ENCODE data around the gene NUPR1.

The NUPR1 gene

DNA sequence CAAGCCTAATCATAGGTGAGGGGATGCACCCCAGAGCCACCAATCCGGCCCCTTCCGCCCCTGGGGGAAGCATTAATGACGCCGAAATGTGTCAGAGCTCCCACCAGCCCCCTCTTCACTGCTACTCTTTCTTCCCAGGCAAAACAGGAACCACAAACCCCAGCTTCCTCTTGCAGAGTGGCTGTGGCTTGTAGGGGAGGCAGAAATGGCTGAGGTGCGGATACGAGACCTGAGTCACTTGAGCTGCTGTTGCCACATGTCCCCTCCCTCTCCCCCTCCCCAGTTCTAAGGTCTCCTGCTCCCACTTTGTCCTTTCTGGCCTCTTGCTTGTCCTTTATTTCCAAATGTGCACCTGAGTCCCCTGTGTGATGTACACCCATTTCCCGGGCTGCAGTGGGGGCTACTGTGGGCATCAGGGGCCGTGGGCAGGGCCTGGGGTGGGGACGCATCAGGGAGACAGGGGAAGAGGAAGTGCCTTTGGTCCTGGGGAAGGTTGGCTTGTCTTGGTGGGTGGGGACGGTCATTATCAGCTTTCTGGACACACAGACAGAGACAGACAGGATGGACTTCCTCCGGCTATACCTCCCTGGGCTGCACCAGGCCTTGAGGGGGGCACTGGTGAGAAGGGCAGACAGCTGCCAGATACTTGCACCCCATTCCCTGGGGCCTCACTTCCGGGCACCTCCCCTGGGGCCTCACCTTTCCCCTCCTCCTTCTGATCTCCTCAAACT lies 44.5 kb downstream of the NUPR1 start, which contains the start of gene APOBR:
Gene APOBR (plus strand): TSS at position 523 of the 731 bp plus-strand sequence. CDS start 39 bp downstream, at position 562.
- Histone ChIP-seq H3K4me3 (ENCODE audit: low read length) (peak within 1 kb of the TSS; percentile 27), H3K4me1 (ENCODE audit: low read length) (peaks cover 14% of the 10 kb centered on the region), H3K9ac (ENCODE audit: low read length) (peak within 1 kb of the TSS; percentile 24), H3K9me2 (replicated peaks; ENCODE audit: insufficient read depth, low read length) (no peaks in the 10 kb centered on the region), H4K20me1 (ENCODE audit: insufficient read depth, low read length) (no peaks in the 10 kb centered on the region), H3F3A (ENCODE audit: insufficient read depth, low read length) (0 out of 2 replicates have a peak, but pooled peaks cover 3% of the 10 kb centered on the region), H3K9me3 (replicated peaks; ENCODE audit: insufficient read depth, low read length) (no peaks in the 10 kb centered on the region), H3K27ac (ENCODE audit: low read length) (peak within 1 kb of the TSS; percentile 54; the same call in 1 of the 2 replicates), H3K79me2 (ENCODE audit: low read length) (peaks cover 7% of the 10 kb centered on the region), H2AFZ (ENCODE audit: low read length) (peak within 1 kb of the TSS; percentile 87), H3K4me2 (ENCODE audit: low read depth, low read length) (peak within 1 kb of the TSS; percentile 73), H3K36me3 (replicated peaks; ENCODE audit: insufficient read depth, low read length) (no peaks in the 10 kb centered on the region), H3K27me3 (replicated peaks; ENCODE audit: insufficient read depth, low read length) (no peaks in the 10 kb centered on the region)
- TF ChIP-seq EZH2 (optimal IDR thresholded peaks at IDR 0.05; ENCODE audit: low read depth, low read length) (no peak), EZH2phosphoT487 (IDR thresholded peaks at IDR 0.05; ENCODE audit: low read length) (no peak)
- TF ChIP-seq, protein P1, sequence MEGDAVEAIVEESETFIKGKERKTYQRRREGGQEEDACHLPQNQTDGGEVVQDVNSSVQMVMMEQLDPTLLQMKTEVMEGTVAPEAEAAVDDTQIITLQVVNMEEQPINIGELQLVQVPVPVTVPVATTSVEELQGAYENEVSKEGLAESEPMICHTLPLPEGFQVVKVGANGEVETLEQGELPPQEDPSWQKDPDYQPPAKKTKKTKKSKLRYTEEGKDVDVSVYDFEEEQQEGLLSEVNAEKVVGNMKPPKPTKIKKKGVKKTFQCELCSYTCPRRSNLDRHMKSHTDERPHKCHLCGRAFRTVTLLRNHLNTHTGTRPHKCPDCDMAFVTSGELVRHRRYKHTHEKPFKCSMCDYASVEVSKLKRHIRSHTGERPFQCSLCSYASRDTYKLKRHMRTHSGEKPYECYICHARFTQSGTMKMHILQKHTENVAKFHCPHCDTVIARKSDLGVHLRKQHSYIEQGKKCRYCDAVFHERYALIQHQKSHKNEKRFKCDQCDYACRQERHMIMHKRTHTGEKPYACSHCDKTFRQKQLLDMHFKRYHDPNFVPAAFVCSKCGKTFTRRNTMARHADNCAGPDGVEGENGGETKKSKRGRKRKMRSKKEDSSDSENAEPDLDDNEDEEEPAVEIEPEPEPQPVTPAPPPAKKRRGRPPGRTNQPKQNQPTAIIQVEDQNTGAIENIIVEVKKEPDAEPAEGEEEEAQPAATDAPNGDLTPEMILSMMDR (IDR thresholded peaks at IDR 0.05; ENCODE audit: low read length): no peak
- DNase-seq: peak; percentile 51

DNA sequence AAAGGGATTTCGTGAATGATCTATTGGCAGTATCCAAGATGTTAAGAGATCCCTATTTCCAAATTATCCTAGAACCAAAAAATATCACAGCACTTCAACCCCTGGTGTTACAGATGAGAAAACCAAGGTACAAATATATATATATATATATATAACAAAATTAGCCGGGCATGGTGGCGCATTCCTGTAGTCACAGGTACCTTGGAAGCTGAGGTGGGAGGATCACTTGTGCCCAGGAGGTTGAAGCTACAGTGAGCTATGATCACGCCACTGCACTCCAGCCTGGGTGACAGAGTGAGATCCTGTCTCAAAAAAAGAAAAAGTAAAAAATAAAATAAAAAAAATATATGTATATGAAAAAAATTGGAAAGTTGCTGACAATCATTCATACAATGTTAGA lies 46.3 kb downstream of the NUPR1 start:
- H3K4me3 ChIP-seq (ENCODE audit: low read length): peak overlapping the region; percentile 99; the same call in 1 of the 2 replicates

DNA sequence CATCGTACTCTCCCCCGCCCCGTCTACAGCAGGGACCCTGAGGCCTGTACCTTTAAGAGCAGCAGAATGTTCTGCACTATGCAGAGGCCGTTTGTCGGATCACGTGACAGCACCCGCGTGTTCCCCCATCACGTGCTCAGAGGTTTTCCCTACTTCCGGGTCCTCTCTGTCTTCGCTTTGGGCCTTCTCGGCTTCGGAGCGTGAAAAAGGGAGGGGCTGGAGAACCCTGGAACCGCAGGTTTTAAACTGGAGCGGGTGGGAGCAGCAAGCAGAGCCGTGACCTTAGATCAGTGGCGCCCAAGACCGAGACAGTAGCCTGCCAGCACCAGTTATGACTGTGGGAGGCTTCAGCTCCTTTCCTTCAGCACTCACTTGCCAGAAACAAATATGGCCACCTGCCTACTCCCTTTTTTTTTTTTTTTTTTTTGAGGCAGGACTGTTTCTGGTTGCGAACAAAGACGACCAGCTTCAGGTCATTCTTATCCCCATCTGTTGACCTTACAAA lies 46.8 kb downstream of the NUPR1 start, which contains the start of gene CLN3:
Gene CLN3 (minus strand): TSS at position 105 of the 505 bp plus-strand sequence. CDS start 315 bp downstream, outside the sequence.
- H3K79me2 ChIP-seq (ENCODE audit: low read length): peaks cover 7% of the 10 kb centered on the region
- peak within 1 kb of the TSS; percentile 99 for H2AFZ ChIP-seq (ENCODE audit: low read length)
- H3K9ac ChIP-seq (ENCODE audit: low read length): peak within 1 kb of the TSS; percentile 85
- H3F3A ChIP-seq (ENCODE audit: insufficient read depth, low read length): 0 out of 2 replicates have a peak, but pooled peaks cover 3% of the 10 kb centered on the region
- TF ChIP-seq EZH2phosphoT487 (IDR thresholded peaks at IDR 0.05; ENCODE audit: low read length) (no peak), EZH2 (optimal IDR thresholded peaks at IDR 0.05; ENCODE audit: low read depth, low read length) (no peak)
- TF ChIP-seq, protein P1 (IDR thresholded peaks at IDR 0.05; ENCODE audit: low read length): no peak
- peak within 1 kb of the TSS; percentile 99 for H3K4me3 ChIP-seq (ENCODE audit: low read length)
- H3K9me3 ChIP-seq (replicated peaks; ENCODE audit: insufficient read depth, low read length): no peaks in the 10 kb centered on the region
- peak within 1 kb of the TSS; percentile 84 for H3K27ac ChIP-seq (ENCODE audit: low read length)
- H3K9me2 ChIP-seq (replicated peaks; ENCODE audit: insufficient read depth, low read length): no peaks in the 10 kb centered on the region
- peaks cover 14% of the 10 kb centered on the region for H3K4me1 ChIP-seq (ENCODE audit: low read length)
- H4K20me1 ChIP-seq (ENCODE audit: insufficient read depth, low read length): no peaks in the 10 kb centered on the region
- no peaks in the 10 kb centered on the region for H3K36me3 ChIP-seq (replicated peaks; ENCODE audit: insufficient read depth, low read length)
- peak; percentile 97 for DNase-seq
- H3K27me3 ChIP-seq (replicated peaks; ENCODE audit: insufficient read depth, low read length): no peaks in the 10 kb centered on the region
- H3K4me2 ChIP-seq (ENCODE audit: low read depth, low read length): peak within 1 kb of the TSS; percentile 93

More for the DNA sequence above, 46.3 kb downstream of the NUPR1 start:
- H3K27ac ChIP-seq (ENCODE audit: low read length): peak overlapping the region; percentile 84; the same call in 1 of the 2 replicates
- no peaks in the 10 kb centered on the region for H4K20me1 ChIP-seq (ENCODE audit: insufficient read depth, low read length)
- TF ChIP-seq EZH2 (optimal IDR thresholded peaks at IDR 0.05; ENCODE audit: low read depth, low read length) (no peak), EZH2phosphoT487 (IDR thresholded peaks at IDR 0.05; ENCODE audit: low read length) (no peak)
- TF ChIP-seq, protein P1 (IDR thresholded peaks at IDR 0.05; ENCODE audit: low read length): no peak
- H3K4me1 ChIP-seq (ENCODE audit: low read length): peaks cover 14% of the 10 kb centered on the region
- H3K9me3 ChIP-seq (replicated peaks; ENCODE audit: insufficient read depth, low read length): no peaks in the 10 kb centered on the region
- no peaks in the 10 kb centered on the region for H3K9me2 ChIP-seq (replicated peaks; ENCODE audit: insufficient read depth, low read length)
- peak overlapping the region; percentile 99 for H2AFZ ChIP-seq (ENCODE audit: low read length)
- peak overlapping the region; percentile 85; the same call in 1 of the 2 replicates for H3K9ac ChIP-seq (ENCODE audit: low read length)
- 0 out of 2 replicates have a peak, but pooled peaks cover 3% of the 10 kb centered on the region for H3F3A ChIP-seq (ENCODE audit: insufficient read depth, low read length)
- H3K27me3 ChIP-seq (replicated peaks; ENCODE audit: insufficient read depth, low read length): no peaks in the 10 kb centered on the region
- peaks cover 7% of the 10 kb centered on the region for H3K79me2 ChIP-seq (ENCODE audit: low read length)
- H3K36me3 ChIP-seq (replicated peaks; ENCODE audit: insufficient read depth, low read length): no peaks in the 10 kb centered on the region
- peak overlapping the region; percentile 93; the same call in 1 of the 2 replicates for H3K4me2 ChIP-seq (ENCODE audit: low read depth, low read length)
- no peak for DNase-seq

Data from MM.1S (cell line).